ENCODE results near the gene ATP8B1.

GRCh38 chr18:57705832-57706595 lies 97.1 kb downstream of the ATP8B1 start:
- TF ChIP-seq CTCF (IDR thresholded peaks at IDR 0.05; ENCODE audit: low read depth, low read length) (no peak), MYC (IDR thresholded peaks at IDR 0.05; ENCODE audit: low read depth, low read length) (no peak), POLR2A (IDR thresholded peaks at IDR 0.05; ENCODE audit: extremely low read depth, insufficient read length) (no peak)

Measured in NB4 (cell line).